ENCODE data around the gene ACVR2B. TPM values are rescaled to one million over a fixed set of nuclear protein-coding genes. Genes with fewer than 3 reads are reported as not detected.

Gene ACVR2B
- total RNA-seq, 1 experiment from 2014 or later: 1.8 TPM

DNA sequence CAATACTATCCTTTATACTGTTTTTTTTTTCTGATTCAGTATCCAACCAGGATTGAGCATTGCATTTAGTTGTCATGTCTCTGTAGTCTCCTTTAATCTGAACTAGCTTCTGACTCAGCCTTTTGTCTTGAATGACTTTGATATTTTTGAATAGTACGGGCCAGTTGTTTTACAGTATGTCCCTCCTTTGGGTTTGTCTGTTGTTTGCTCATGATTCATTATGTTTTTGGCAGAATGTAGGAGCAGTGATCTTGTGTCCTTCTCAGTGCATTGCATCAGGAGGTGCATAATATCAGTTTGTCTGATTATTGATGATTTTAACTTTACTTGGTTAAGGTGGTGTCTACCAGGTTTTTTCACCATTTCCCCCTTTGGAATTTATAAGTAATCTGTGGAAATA is 63.0 kb downstream of the ACVR2B start:
- H3K4me1 ChIP-seq (ENCODE audit: insufficient read depth, low read length): peaks cover 11% of the 10 kb centered on the region
- H3K27ac ChIP-seq (ENCODE audit: low read length): peak overlapping the region; percentile 15; the same call in 1 of the 2 replicates
- DNase-seq: peak; percentile 86
- no peaks in the 10 kb centered on the region for H3F3A ChIP-seq (ENCODE audit: low read length, unreplicated experiment)
- H3K27me3 ChIP-seq (ENCODE audit: low read length): no peaks in the 10 kb centered on the region
- no peaks in the 10 kb centered on the region for H3K9me2 ChIP-seq (replicated peaks; ENCODE audit: low read length)
- H3K9me3 ChIP-seq (ENCODE audit: low read length): no peaks in the 10 kb centered on the region
- no peak overlapping the region for H2AFZ ChIP-seq (ENCODE audit: low read length)
- no peaks in the 10 kb centered on the region for H4K20me1 ChIP-seq (ENCODE audit: low read length)
- CTCF ChIA-PET: interaction anchor here (0.7 kb wide), 1 partner anchor 520 kb away, joined by 4 read pairs; no protein-coding TSS in a partner anchor
- peak; percentile 96 for ATAC-seq
- no peak overlapping the region for H3K4me3 ChIP-seq (ENCODE audit: low read length)
- POLR2A ChIA-PET (ENCODE audit: unreplicated experiment): no interaction called here
- H3K9ac ChIP-seq (ENCODE audit: low read length): no peak overlapping the region
- H3K36me3 ChIP-seq (ENCODE audit: low read depth, low read length): peaks cover 13% of the 10 kb centered on the region
- no peaks in the 10 kb centered on the region for H3K79me2 ChIP-seq (ENCODE audit: low read length)
- no peak for TF ChIP-seq EZH2phosphoT487 (IDR thresholded peaks at IDR 0.05; ENCODE audit: borderline replicate concordance, low read length)
- TF ChIP-seq EZH2 (IDR thresholded peaks at IDR 0.05; ENCODE audit: low read length, unreplicated experiment): no peak
- no peak for TF ChIP-seq CTCF (conservative IDR thresholded peaks at IDR 0.05; ENCODE audit: low read depth, low read length)
- no TSS peak for BruUV-seq (replicated peaks)
- intact Hi-C loops (cut with micrococcal nuclease): loop anchor here (1.0 kb wide), 1 partner anchor 20 kb away; the partner anchor contains the start of gene EXOG
- no peak overlapping the region for H3K4me2 ChIP-seq (ENCODE audit: low read length)

DNA sequence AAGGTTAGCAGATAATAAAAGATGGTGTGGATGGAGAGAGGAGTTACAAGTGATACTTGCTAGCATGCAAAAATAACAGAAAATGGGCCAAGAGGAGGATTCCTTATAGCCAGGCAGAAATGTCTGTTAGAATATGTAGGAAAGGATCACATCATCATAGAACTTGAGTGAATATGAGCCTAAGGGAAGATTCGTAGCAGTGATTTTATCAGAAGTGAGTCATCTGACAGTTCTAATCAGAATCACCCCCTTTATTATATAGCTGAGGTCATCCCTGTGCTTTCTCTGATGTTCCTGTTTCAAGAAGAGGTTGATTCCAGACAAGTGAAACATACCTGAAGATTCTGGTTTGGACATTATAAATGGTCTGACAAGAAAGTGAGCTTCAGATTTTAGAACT is 65.3 kb downstream of the ACVR2B start:
- BruUV-seq (replicated peaks): no TSS peak
- H3K4me3 ChIP-seq (ENCODE audit: low read length): no peak overlapping the region
- no peak overlapping the region for H3K27ac ChIP-seq (ENCODE audit: low read length)
- ATAC-seq (no peak), DNase-seq (no peak)
- H3K36me3 ChIP-seq (ENCODE audit: low read depth, low read length): peaks cover 4% of the 10 kb centered on the region
- peaks cover 11% of the 10 kb centered on the region for H3K4me1 ChIP-seq (ENCODE audit: insufficient read depth, low read length)
- H2AFZ ChIP-seq (ENCODE audit: low read length): no peak overlapping the region
- ChIA-PET POLR2A (ENCODE audit: unreplicated experiment) (no interaction called here), CTCF (no interaction called here)
- no peak for TF ChIP-seq CTCF (conservative IDR thresholded peaks at IDR 0.05; ENCODE audit: low read depth, low read length)
- TF ChIP-seq EZH2 (IDR thresholded peaks at IDR 0.05; ENCODE audit: low read length, unreplicated experiment): no peak
- no peak for TF ChIP-seq EZH2phosphoT487 (IDR thresholded peaks at IDR 0.05; ENCODE audit: borderline replicate concordance, low read length)
- no peaks in the 10 kb centered on the region for H3F3A ChIP-seq (ENCODE audit: low read length, unreplicated experiment)
- H3K9ac ChIP-seq (ENCODE audit: low read length): no peak overlapping the region
- no peaks in the 10 kb centered on the region for H3K27me3 ChIP-seq (ENCODE audit: low read length)
- no peaks in the 10 kb centered on the region for H3K9me2 ChIP-seq (replicated peaks; ENCODE audit: low read length)
- no peaks in the 10 kb centered on the region for H4K20me1 ChIP-seq (ENCODE audit: low read length)
- no peaks in the 10 kb centered on the region for H3K9me3 ChIP-seq (ENCODE audit: low read length)
- intact Hi-C loops (cut with micrococcal nuclease): no loop called here
- no peaks in the 10 kb centered on the region for H3K79me2 ChIP-seq (ENCODE audit: low read length)
- no peak overlapping the region for H3K4me2 ChIP-seq (ENCODE audit: low read length)

GRCh38 chr3:38519651-38520050 is 66.0 kb downstream of the ACVR2B start:
- intact Hi-C loops (cut with micrococcal nuclease): no loop called here
- DNase-seq: no peak
- no peaks in the 10 kb centered on the region for H3F3A ChIP-seq (ENCODE audit: low read length, unreplicated experiment)
- H4K20me1 ChIP-seq (ENCODE audit: low read length): no peaks in the 10 kb centered on the region
- no peak overlapping the region for H2AFZ ChIP-seq (ENCODE audit: low read length)
- no peak overlapping the region for H3K4me3 ChIP-seq (ENCODE audit: low read length)
- BruUV-seq (replicated peaks): no TSS peak
- H3K4me2 ChIP-seq (ENCODE audit: low read length): no peak overlapping the region
- ATAC-seq: no peak
- no peak overlapping the region for H3K27ac ChIP-seq (ENCODE audit: low read length)
- ChIA-PET CTCF (no interaction called here), POLR2A (ENCODE audit: unreplicated experiment) (no interaction called here)
- H3K9me2 ChIP-seq (replicated peaks; ENCODE audit: low read length): no peaks in the 10 kb centered on the region
- no peak for TF ChIP-seq EZH2 (IDR thresholded peaks at IDR 0.05; ENCODE audit: low read length, unreplicated experiment)
- no peak for TF ChIP-seq EZH2phosphoT487 (IDR thresholded peaks at IDR 0.05; ENCODE audit: borderline replicate concordance, low read length)
- TF ChIP-seq CTCF (conservative IDR thresholded peaks at IDR 0.05; ENCODE audit: low read depth, low read length): no peak
- H3K27me3 ChIP-seq (ENCODE audit: low read length): no peaks in the 10 kb centered on the region
- no peaks in the 10 kb centered on the region for H3K79me2 ChIP-seq (ENCODE audit: low read length)
- peaks cover under 1% of the 10 kb centered on the region; the same call in 1 of the 2 replicates for H3K36me3 ChIP-seq (ENCODE audit: low read depth, low read length)
- H3K9me3 ChIP-seq (ENCODE audit: low read length): no peaks in the 10 kb centered on the region
- peaks cover 11% of the 10 kb centered on the region for H3K4me1 ChIP-seq (ENCODE audit: insufficient read depth, low read length)
- H3K9ac ChIP-seq (ENCODE audit: low read length): no peak overlapping the region

All from PC-3 (cell line).